HG03565 (cell line): ENCODE data around the gene ORM2.

Experiments used
- ATAC-seq: cut with Tn5 transposase; IDR thresholded peaks from one replicate; pipeline ENCODE4 v1.9.1; 2021; ENCODE audit warnings: mild to moderate bottlenecking, moderate library complexity; ENCODE audit not compliant: unreplicated experiment

Gene ORM2

DNA sequence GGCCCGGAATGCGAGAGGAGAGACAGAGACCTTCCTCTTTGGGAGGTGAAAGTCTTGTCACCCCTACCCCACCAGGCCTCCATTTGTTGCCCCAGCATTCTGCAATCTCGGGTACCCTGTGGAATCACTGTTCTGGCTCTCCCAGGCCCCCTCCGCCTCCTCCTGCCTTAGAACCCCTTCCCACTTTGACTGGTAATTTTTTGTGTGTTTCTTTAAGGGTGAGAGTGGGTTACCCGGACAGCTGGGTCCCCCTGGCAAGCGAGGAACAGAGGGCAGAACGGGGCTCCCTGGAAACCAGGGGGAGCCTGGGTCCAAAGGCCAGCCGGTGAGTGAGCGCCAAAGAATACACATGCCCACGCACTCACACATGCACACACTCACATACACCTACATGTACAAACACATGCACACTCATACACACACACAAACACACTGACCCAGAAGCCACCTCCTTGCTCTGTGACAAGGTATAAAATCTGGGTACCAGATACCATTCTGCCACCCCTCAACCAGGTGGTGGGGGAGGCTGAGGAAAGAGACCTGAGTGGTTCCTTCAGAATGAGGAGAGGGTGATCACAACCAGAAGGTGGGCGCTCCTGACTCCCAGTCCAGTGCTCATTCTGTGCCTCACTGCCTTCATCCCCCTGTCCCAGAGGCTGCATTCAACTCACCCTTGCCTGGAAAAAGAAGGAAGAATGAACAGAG lies 37.6 kb upstream of the ORM2 start:
- no peak for ATAC-seq

DNA sequence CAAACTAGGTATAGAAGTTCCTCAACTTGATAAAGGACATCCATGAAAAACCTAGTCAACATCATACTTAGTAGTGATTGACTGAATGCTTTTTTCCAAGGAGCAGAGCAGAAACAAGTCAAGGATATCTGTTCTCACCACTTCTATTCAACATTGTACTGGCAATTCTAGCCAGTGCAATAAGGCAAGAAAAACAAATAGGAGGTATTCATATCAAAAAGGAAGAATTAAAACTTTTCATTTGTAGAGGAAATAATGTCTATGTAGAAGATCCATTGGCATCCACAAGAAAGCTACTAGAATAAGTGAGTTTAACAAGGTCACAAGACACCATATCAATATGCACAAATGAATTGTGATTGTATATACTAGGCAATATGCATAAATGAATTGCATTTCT lies 35.0 kb upstream of the ORM2 start:
- no peak for ATAC-seq

DNA sequence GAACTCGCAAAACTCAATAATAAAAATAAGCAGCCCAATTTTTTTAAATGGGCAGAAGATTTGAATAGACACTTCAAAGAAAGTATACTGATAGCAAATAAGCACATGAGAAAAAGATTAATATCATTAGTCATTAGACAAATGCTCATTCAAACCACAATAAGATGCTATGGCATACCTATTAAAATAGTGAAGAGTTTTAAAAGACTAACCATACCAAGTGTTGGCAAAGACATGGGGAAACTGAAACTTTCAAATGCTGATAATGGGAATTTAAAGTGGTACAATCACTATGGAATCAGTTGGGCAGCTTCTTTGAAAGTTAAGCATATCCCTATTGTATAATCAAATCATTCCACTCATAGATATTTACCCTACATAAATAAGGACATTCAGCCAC lies 33.3 kb upstream of the ORM2 start:
- ATAC-seq = no peak

DNA sequence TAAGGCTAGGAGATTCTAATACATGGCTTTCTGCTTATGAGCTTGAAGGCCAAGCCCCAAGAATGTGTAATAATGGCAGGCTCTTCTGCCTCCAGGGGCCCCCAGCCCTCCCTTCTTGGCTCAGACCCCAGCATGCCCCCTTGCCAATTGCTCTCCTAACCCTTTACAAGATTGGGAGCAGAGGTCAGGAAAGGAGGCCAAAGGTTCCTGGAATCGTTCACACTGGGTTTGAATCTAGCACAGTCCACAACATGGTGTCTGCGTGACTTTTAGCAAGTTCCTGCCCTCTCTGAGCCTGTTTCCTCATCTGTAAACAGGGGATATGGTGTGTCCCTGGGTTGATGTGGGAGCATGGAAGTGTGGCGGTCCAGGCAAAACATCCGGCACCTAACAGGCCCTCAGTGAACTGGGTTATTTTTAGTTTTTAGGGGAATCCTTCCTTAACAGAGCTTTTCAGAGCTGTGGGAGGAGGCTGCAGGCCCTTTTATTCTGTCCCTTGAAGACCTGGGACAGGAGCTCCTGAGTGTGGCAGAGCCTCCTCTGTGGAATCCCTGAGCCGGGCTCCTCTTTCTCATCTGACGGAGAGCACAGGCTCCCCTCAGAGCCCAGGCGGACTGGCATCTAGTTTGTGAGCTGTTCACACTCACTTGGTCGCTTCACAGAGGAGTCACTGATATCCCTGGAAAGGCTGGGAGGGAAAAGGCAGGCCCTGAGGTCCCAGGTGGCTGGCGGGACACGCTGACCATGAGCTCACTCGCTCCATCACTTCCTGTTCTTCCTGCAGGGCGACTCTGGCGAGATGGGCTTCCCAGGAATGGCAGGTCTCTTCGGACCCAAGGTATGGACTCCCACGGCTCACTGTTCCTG lies 30.1 kb upstream of the ORM2 start:
- ATAC-seq = no peak

DNA sequence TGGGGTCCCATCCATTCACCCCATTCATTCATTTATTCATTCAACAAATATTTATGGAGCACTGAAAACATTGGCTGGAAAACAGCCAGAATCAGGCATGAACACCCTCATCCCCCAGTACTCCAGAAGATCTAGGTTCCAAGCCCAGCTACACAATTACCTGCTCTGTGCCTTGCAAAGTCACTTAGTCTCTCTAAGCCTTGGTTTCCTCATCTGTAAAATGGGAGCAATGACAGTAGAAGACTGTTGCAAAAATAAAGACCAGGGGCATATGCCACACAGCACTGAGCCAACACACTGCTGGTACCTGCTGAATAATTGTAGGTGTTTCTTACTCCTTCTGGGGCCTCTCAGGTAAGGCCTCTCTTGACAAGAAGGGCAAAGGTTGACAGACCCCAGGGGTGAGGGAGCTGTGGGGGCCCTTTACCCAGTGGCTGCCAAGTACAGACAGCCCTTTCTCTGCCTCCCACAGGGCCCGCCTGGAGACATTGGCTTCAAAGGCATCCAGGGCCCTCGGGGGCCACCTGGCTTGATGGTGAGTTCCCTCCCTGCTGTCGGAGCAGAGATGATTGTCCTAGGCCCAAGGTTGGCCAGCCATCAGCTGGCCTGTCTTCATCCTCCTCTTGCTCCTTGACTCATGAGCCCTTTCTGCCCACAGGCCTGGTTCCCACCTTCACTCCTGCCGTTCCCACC lies 29.4 kb upstream of the ORM2 start:
- ATAC-seq = no peak

DNA sequence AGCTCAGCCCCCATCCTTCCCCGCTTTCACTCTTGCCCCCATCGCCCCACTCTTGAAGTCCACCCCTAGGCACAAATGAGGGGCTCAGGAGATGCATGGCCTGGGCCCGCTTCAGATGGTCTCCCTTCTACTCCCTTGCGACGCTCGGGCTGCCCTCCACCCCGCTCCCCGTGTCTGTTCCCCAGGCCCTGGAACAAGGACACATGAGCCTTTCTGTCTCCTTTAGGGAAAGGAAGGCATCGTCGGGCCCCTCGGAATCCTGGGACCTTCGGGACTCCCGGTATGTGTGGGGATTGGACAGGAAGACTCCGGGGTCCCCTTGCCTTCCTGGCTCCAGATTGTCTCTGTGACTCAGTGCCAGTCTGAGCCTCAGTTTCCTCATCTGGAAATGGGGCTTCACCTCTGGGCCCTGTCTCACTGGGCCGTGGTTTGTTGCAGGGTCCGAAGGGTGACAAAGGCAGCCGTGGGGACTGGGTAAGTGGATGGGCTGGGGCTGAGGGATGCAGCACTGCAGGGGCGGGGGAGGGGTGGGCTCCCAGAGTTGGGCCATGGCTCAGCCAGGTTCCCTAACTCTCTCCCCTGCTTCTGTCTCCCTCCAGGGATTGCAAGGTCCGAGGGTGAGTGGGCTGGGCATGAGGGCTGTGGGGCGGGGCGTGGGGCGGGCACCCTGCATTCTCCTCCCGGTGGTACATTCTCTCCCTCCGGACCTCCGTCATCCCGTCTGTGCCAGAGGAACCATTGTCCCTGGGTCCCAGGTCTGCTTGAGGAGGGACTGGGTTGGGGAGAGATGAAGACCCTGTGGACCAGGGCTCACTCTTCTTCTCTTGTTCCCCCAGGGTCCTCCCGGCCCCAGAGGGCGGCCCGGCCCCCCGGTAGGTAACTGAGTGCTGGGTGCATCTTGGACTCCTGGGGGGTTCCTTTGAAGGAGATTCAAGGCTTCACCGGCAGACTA lies 28.5 kb upstream of the ORM2 start:
- no peak for ATAC-seq

DNA sequence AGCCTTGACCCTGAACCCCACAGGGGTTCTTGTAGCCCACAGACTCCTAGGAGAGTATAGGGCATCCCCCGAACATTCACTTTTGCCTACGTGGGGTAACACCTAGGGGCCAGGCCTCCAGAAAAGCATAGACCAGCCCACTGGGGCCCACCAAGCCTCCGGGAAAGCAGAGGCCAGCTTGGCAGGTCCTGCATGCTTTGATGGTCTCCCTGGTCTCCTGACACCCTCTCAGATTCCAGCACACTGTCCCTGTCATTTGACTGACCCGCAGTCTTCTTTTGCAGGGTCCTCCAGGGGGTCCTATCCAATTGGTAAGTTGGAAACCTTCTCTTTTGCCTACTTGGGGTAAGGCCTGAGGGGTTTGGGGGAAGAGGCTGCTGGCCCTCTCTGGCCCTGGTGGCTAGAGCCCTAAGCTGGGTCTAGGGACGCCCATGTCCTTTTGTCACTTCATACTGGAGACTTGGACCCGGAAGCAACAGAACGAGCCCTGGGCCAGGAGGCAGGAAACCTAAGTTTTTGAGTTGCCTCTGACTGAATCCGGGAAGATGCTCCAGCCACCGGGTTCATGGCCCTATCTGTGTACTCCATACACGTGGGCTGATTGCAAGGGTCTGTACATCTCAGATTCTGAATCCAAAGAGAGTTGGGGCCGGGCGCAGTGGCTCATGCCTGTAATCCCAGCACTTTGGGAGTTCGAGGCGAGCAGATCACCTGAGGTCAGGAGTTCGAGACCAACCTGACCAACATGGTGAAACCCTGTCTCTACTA lies 27.7 kb upstream of the ORM2 start:
- no peak for ATAC-seq

DNA sequence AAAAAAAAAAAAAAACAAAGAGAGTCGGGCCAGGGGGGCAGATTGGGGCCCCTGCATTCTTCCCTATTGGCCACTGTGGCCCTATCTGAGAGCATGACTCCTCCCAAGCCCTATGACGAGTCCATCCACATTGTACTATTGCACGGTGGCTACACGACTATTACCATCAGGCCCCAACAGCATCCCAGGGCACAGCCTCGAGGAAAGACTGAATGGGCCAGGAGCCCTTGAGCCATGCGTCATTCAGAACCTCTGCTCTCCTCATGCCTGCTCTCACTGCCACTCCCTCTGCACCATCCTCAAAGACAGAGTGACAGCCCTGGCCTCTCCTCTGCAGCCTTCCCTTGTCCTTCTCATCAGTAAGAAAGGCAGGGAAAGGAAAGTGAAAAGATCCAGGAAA lies 26.9 kb upstream of the ORM2 start:
- no peak for ATAC-seq

DNA sequence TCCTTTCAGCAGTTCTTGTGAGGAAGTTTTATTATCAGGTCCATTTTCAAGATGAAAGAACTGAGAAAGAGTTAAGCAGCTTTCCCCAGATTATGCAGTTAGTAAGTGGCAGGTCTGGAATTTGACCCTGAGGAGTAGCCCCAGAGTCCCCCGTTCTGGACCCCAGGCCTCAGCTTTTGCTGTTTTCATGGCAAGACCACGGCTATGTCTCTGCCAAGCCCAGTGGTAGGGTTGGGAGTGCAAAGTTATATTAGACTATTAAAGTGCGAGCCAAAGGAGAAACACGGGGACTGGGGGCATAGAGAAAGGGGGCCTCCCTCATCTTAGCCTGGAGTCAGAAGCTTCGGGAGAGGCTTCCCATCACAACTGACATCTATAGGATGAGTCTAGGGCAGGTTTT lies 26.1 kb upstream of the ORM2 start:
- ATAC-seq = no peak

DNA sequence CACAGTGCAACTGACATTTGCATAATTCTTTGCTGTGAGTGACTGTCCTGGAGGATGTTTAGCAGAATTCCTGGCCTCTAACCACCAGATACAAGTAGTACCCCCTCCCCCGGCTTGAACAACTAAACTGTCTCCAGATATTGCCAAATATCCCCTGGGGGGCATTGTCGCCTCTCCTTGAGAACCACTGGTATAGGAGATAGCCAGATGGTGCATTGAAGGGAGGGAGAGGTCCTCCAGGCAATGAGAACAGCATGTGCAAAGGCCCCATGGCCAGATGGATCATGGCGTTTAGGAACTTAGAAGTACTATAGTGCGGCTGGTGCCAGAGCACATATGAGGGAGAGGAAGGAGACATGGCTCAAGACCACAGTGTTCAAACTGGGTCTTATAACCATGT lies 25.7 kb upstream of the ORM2 start:
- ATAC-seq = no peak

DNA sequence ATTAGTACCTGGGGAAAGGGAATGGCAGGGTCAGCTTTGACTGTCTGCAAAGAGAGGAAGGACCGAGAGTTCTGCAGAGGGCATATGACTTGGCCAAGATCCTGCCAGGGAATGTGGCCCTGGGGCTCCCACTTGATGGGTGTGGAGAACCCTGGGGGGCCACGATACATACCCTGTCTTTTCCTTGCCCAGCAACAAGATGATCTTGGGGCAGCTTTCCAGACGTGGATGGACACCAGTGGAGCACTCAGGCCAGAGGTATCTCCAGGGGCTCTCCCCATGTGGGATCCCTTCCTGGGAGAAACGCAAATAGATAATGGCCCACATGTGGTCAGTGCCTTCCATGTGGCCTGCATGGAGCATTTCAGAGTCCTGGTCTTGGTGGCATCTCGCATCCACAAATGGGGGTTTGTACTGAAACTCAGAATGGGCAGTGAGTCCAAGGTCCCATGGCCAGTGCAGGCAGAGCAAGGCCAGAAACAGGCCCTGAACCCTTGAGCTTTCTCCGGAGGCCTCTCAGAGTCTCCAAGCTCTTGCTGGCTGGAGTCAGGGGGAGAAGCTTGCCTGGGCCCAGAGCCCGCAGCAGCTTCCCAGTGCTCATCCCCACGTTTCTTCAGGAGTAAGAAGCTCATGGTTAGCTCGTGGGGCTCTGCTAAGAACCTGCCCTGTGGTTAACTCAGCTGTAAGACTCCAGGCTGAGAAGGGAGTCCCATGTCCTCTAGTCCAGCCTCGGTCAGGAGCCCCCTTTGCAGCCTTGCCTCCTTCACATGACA lies 25.1 kb upstream of the ORM2 start:
- ATAC-seq = no peak

DNA sequence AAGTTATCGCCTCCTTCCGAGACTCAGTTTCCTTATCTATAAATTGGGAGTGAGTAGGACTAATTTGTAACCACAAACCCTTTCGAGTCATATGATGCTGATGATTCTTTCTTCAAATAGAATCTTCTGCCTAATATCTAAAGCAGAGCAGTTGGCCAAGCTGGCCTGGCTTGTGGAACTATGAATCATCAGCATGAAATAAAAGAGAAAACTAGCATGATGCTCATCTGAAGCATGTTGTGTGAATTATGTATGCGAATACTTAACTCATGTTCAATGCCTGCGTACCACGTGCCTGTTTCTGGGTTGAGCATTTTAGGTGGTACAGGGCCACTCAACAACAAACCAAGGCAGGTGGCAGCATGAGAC lies 21.8 kb upstream of the ORM2 start:
- ATAC-seq = no peak

DNA sequence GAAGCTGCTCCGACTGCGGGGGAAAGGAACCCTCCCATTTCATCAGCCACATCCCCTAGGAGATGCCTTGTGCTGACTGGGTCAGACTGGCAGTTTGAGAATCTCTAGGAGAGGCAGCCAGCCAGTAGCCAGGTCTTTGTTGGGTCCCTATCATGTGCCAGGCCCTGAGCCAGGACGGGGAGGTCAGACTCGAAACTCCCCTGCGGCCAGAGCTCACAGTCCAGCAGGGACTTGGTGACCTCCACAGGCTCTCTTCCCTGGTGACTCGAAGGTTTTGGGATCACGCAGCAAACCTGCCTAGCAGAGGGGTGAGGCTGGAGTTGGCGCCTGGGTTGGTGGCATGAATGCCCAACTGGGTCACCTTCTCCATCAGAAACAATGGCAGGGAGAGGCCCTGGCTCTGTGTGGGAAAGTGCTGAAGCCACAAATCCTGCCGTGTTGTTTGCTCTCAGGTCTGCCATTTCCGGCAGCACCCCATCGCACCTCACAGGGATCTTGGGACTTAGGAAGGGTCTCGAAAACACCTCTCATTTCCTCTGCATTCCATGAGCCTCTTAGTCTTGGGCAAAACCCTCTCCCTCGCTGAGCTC lies 21.2 kb upstream of the ORM2 start:
- no peak for ATAC-seq

DNA sequence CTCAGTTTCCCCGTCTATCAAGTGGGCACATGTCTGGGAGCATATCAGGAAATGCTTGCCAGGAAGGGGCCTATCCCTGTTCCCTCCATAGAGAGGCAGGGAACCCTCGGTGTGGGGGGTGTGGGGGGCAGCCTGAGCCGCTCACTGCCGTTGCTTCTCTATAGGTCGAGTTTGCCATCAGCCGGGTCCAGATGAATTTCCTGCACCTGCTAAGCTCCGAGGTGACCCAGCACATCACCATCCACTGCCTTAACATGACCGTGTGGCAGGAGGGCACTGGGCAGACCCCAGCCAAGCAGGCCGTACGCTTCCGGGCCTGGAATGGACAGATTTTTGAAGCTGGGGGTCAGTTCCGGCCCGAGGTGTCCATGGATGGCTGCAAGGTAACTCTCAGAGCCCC lies 20.6 kb upstream of the ORM2 start:
- no peak for ATAC-seq

DNA sequence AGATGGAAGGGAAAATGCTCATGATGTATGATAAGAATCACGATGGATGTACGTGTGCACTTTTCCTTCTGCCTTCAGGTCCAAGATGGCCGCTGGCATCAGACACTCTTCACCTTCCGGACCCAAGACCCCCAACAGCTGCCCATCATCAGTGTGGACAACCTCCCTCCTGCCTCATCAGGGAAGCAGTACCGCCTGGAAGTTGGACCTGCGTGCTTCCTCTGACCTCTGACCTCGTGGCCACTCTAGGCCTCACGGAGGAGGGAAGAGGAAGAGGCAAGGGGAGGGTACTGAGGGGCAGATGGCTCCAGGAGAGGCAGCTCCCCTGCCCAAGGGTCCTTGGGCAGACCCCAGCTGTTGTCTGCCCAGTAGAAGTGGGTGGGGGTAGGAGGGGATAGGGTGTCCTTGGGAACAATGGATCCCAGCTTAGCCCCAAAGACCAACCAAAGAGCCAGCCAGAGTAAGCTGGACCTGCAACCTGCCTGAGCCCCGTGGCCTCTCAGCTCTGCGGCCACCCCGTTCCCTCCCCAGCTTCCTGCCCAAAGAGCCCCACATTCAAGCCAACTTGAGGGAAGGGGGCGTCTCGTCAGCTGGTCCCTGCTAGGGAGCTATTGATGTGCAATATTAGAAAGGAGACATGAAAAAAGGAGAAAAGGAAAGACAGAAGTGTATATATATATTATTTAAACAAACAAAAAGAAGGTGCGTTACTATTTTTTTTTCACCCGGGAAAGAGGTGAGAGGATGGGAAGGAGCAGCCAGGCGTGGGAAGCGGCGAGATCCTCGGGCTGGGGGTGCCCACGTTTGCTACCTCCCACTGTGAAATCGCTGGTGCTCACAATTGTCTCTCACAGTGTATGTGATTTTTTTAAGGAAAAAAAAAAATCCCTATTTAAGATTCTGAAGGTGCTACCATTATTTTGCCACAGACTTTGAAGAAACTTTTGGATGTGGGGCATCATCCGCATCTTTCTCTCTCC lies 18.9 kb upstream of the ORM2 start:
- no peak for ATAC-seq

DNA sequence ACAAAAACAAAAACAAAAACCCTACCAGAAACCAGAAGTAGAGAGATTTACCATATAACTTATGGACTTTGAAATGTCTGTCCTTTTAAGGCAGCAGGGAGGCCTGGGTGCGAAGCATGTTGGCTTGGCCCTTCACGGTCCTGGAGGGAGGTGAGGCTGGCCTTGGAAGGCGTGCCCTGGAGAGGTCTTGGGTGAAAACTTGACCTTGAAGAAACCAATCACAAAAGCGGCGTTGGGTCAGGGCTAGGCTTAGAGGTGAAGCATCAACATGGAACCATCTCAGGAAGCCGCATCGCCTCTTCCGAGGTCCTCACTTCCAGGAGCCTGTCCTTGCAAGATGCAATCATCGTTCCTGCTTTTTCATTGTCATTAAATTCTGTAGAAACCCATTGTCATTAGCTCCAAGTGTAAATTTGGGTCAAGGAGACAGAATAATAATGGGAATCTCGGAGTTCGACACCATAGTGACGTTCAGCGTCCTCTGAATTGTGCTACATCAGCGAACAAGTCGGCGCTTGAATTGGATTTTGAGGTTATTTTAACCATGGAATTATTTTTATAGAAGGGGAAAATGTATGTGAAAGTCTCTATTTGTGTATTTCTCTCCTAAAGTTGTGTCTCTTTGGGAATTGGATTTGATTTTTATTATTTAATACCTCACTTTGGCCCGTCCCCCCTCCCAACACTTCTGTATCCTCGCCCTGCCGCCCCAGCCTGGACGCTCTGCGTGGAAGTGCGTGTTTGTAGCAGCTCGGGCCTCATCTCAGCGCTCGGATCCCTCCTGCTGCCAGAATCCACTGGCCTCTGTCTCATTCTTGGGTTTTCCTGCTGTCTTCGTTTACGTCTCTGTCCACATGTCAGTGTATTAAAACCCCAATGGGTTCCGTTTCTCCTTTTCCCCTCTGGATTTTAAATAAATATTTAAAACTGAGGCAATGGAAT lies 17.8 kb upstream of the ORM2 start:
- no peak for ATAC-seq

DNA sequence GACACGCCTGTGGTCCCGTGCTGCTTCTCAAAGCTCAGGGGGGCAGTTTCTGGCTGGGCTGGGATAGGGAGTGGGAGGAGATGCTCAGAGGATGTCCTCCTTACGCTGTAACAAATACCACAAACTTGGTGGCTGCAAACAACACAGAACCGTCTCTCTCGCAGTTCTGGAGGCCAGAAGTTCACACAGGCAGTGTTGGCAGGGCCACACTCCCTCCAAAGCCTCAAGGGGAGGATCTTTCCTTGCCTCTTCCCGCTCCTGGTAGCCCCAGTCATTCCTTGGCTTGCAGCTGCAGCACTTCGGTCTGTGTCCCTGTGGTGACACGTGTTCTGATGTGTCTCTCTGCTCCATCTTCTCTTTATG lies 17.2 kb upstream of the ORM2 start:
- no peak for ATAC-seq
